T-helper 17 cell (primary cell): ENCODE measurements around the gene PRXL2B. TPM values are rescaled to one million over a fixed set of nuclear protein-coding genes. Genes with fewer than 3 reads are reported as not detected.

Experiments
- ATAC-seq: fragments of 150-1000 bp; cut with Tn5 transposase; 2 replicates; pipeline ENCODE4 v1.10.0; 2021; ENCODE audit warnings: mild to moderate bottlenecking, moderate library complexity
- DNase-seq, 3 donors: peaks; one replicate each; pipeline versions ENCODE4 v3.0.0 to v3.0.0-alpha.2; 2020 to 2021
- H3K9me3 ChIP-seq: one replicate; pipeline ENCODE4 v1.7.0; 2013; ENCODE audit warnings: low read length, mild to moderate bottlenecking; ENCODE audit not compliant: control insufficient read depth, poor library complexity, severe bottlenecking
- H3K27ac Mint-ChIP-seq: one replicate; pipeline ENCODE4 v1.8.0; 2022; ENCODE audit warnings: mild to moderate bottlenecking, moderate library complexity, mixed read lengths
- H3K27me3 Mint-ChIP-seq: one replicate; pipeline ENCODE4 v1.8.0; 2022; ENCODE audit warnings: mixed read lengths
- H3K36me3 Mint-ChIP-seq: one replicate; pipeline ENCODE4 v1.8.0; 2022; ENCODE audit warnings: low read depth, mixed read lengths
- H3K4me1 Mint-ChIP-seq: one replicate; pipeline ENCODE4 v1.8.0; 2022; ENCODE audit warnings: mild to moderate bottlenecking, mixed read lengths
- H3K4me3 Mint-ChIP-seq: one replicate; pipeline ENCODE4 v1.8.0; 2022; ENCODE audit warnings: mild to moderate bottlenecking, moderate library complexity, mixed read lengths
- total RNA-seq, 4 donors: library from RNA in 2 of 4; stranded (reverse) in 2 of 4; gene quantifications; one replicate each; pipeline ENCODE4 v1.2.3 and lab custom pipeline; 2022 to 2026

The PRXL2B gene
- total RNA-seq, 2 donors from 2014 or later, result 17.6 to 18.5 TPM

GRCh38 chr1:2606881-2607621 lies 20.5 kb downstream of the PRXL2B start:
- peaks cover 3% of the 10 kb centered on the region for H3K4me1 Mint-ChIP-seq
- no peak for ATAC-seq
- H3K9me3 ChIP-seq, result no peaks in the 10 kb centered on the region
- H3K4me3 Mint-ChIP-seq, result no peak overlapping the region
- no peak overlapping the region for H3K27ac Mint-ChIP-seq
- H3K36me3 Mint-ChIP-seq, result no peaks in the 10 kb centered on the region
- DNase-seq, result no peak
- H3K27me3 Mint-ChIP-seq, result peaks cover 10% of the 10 kb centered on the region

GRCh38 chr1:2607641-2608091 lies 21.1 kb downstream of the PRXL2B start:
- Mint-ChIP-seq H3K27me3 (peaks cover 4% of the 10 kb centered on the region), H3K4me3 (no peak overlapping the region), H3K4me1 (peaks cover 2% of the 10 kb centered on the region), H3K36me3 (no peaks in the 10 kb centered on the region), H3K27ac (no peak overlapping the region)
- H3K9me3 ChIP-seq, result no peaks in the 10 kb centered on the region
- ATAC-seq, result no peak
- DNase-seq, result no peak

GRCh38 chr1:2609319-2610035 lies 22.9 kb downstream of the PRXL2B start:
- H3K4me3 Mint-ChIP-seq, result no peak overlapping the region
- no peaks in the 10 kb centered on the region for H3K9me3 ChIP-seq
- H3K27ac Mint-ChIP-seq, result no peak overlapping the region
- no peak for ATAC-seq
- H3K4me1 Mint-ChIP-seq, result no peaks in the 10 kb centered on the region
- no peaks in the 10 kb centered on the region for H3K36me3 Mint-ChIP-seq
- peak in 1 of 3 donors; percentile 6 for DNase-seq
- H3K27me3 Mint-ChIP-seq, result no peaks in the 10 kb centered on the region

- ATAC-seq (no peak), DNase-seq (peak in 1 of 3 donors; percentile 7)
- H3K4me3 Mint-ChIP-seq, result no peak overlapping the region
- H3K4me1 Mint-ChIP-seq, result no peaks in the 10 kb centered on the region
- no peaks in the 10 kb centered on the region for H3K27me3 Mint-ChIP-seq
- no peaks in the 10 kb centered on the region for H3K36me3 Mint-ChIP-seq
- H3K9me3 ChIP-seq, result peaks cover 4% of the 10 kb centered on the region
- H3K27ac Mint-ChIP-seq, result no peak overlapping the region
Measured at GRCh38 chr1:2610036-2610959, 23.7 kb downstream of the PRXL2B start.

- DNase-seq, result peak in 1 of 3 donors; percentile 7
- no peaks in the 10 kb centered on the region for H3K4me1 Mint-ChIP-seq
- H3K4me3 Mint-ChIP-seq, result no peak overlapping the region
- ATAC-seq, result peak; percentile 36
- H3K36me3 Mint-ChIP-seq, result no peaks in the 10 kb centered on the region
- peaks cover 4% of the 10 kb centered on the region for H3K9me3 ChIP-seq
- H3K27ac Mint-ChIP-seq, result no peak overlapping the region
- no peaks in the 10 kb centered on the region for H3K27me3 Mint-ChIP-seq
Measured at GRCh38 chr1:2611031-2611501, 24.5 kb downstream of the PRXL2B start.

- Mint-ChIP-seq H3K27ac (no peak overlapping the region), H3K4me3 (no peak overlapping the region), H3K4me1 (no peaks in the 10 kb centered on the region), H3K27me3 (no peaks in the 10 kb centered on the region), H3K36me3 (no peaks in the 10 kb centered on the region)
- DNase-seq (peak in 1 of 3 donors; percentile 4), ATAC-seq (no peak)
- peaks cover 4% of the 10 kb centered on the region for H3K9me3 ChIP-seq
Measured at GRCh38 chr1:2611621-2612437, 25.3 kb downstream of the PRXL2B start.

GRCh38 chr1:2612591-2613365 lies 26.2 kb downstream of the PRXL2B start:
- Mint-ChIP-seq H3K27ac (no peak overlapping the region), H3K36me3 (no peaks in the 10 kb centered on the region), H3K27me3 (no peaks in the 10 kb centered on the region), H3K4me3 (no peak overlapping the region), H3K4me1 (no peaks in the 10 kb centered on the region)
- ATAC-seq, result no peak
- DNase-seq, result no peak
- peaks cover 4% of the 10 kb centered on the region for H3K9me3 ChIP-seq

- H3K4me3 Mint-ChIP-seq, result no peak overlapping the region
- H3K9me3 ChIP-seq, result peaks cover 4% of the 10 kb centered on the region
- no peak overlapping the region for H3K27ac Mint-ChIP-seq
- no peaks in the 10 kb centered on the region for H3K36me3 Mint-ChIP-seq
- ATAC-seq, result no peak
- no peaks in the 10 kb centered on the region for H3K4me1 Mint-ChIP-seq
- DNase-seq, result no peak
- no peaks in the 10 kb centered on the region for H3K27me3 Mint-ChIP-seq
Measured at GRCh38 chr1:2614145-2614544, 27.6 kb downstream of the PRXL2B start.

GRCh38 chr1:2617971-2618470 lies 31.4 kb downstream of the PRXL2B start:
- no peak for DNase-seq
- no peaks in the 10 kb centered on the region for H3K36me3 Mint-ChIP-seq
- H3K27ac Mint-ChIP-seq, result no peak overlapping the region
- no peaks in the 10 kb centered on the region for H3K4me1 Mint-ChIP-seq
- no peak for ATAC-seq
- H3K9me3 ChIP-seq, result peaks cover 4% of the 10 kb centered on the region
- H3K4me3 Mint-ChIP-seq, result no peak overlapping the region
- no peaks in the 10 kb centered on the region for H3K27me3 Mint-ChIP-seq

- H3K27me3 Mint-ChIP-seq, result peaks cover 36% of the 10 kb centered on the region
- H3K4me3 Mint-ChIP-seq, result no peak overlapping the region
- no peak for ATAC-seq
- H3K4me1 Mint-ChIP-seq, result peaks cover 2% of the 10 kb centered on the region
- DNase-seq, result no peak
- H3K36me3 Mint-ChIP-seq, result peaks cover 6% of the 10 kb centered on the region
- H3K27ac Mint-ChIP-seq, result no peak overlapping the region
- H3K9me3 ChIP-seq, result no peaks in the 10 kb centered on the region
Measured at GRCh38 chr1:2623571-2624337, 37.2 kb downstream of the PRXL2B start.

- no peak overlapping the region for H3K4me3 Mint-ChIP-seq
Measured at GRCh38 chr1:2624735-2625300, 38.2 kb downstream of the PRXL2B start.

More at GRCh38 chr1:2624735-2625300, 38.2 kb downstream of the PRXL2B start:
- ATAC-seq (no peak), DNase-seq (no peak)
- Mint-ChIP-seq H3K27ac (no peak overlapping the region), H3K36me3 (peaks cover 6% of the 10 kb centered on the region), H3K4me1 (peaks cover 2% of the 10 kb centered on the region), H3K27me3 (peaks cover 40% of the 10 kb centered on the region)
- no peaks in the 10 kb centered on the region for H3K9me3 ChIP-seq
